Measurements from ENCODE around the gene NUP93.

NUP93 gene

DNA sequence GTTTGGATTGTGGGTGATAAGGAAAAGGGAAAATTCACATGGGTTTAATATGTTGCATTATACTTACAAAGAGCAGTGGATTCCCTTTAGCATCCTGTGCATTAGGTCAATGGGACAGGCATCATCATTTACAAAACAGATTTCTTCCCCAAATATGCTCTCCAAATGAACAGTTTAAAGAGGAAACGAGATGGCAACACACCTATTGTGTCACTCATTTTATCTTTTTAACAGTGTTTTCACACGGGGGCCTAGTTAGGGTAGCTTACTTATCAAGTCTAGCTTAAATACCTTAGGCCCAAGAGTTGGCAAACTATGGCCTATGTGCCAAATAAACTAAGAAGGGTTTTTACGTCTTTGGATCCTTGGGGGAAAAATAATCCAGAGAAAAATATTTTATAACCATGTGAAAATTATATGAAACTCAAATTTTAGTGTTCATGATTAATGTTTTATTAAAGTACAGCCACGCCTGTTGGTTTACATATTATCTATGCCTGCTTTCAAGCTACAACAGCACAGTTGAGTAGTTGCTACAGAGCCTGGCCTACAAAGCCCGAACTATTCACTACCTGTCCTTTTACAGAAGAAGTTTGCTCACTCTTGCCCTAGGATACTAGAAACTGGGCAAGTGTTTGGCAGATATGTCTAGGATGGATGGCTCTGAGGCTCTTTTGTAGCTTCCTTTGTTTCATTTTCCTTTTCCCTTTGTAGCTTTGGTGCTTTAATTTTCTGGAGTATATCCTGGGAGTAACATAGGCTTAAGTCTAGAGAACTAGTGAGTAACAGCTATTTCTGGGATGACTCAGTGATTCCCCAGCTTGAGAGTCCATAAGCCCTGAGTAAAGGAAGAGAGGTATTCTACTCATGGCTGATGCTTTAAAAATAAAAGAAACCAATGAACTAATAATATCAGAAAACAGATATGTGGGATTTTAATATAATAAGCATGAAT, 12.4 kb downstream of the NUP93 start:
- H3K4me3 ChIP-seq (ENCODE audit: low read length): no peak overlapping the region

DNA sequence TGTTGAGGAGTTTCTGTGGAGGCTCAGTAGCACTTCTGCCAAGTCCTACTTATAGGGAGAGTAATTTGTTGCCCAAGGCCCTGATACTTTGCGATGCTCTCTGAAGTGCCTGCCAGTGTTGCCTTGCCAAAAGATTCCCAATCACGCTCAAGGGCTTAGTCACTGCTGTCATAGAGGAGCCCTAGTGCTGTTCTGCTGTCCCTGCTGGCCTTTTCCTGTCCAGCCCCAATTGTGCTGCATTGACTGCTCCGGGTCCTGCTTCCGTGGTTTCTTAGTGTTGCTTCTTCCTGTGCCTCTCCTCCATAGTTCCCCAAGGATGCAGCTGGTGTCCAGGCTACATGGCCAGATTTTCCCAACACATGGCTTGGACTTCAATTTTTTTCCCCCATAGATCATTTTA, 13.9 kb downstream of the NUP93 start:
- Histone ChIP-seq H3K9me3 (replicated peaks; ENCODE audit: insufficient read depth, low read length) (no peaks in the 10 kb centered on the region), H3F3A (ENCODE audit: insufficient read depth, low read length) (no peaks in the 10 kb centered on the region; the same call in 1 of the 2 replicates), H4K20me1 (ENCODE audit: insufficient read depth, low read length) (no peaks in the 10 kb centered on the region), H3K4me3 (ENCODE audit: low read length) (no peak overlapping the region), H2AFZ (ENCODE audit: low read length) (no peak overlapping the region), H3K27ac (ENCODE audit: low read length) (no peak overlapping the region), H3K27me3 (replicated peaks; ENCODE audit: insufficient read depth, low read length) (no peaks in the 10 kb centered on the region), H3K4me1 (ENCODE audit: low read length) (no peaks in the 10 kb centered on the region), H3K79me2 (ENCODE audit: low read length) (peaks cover 43% of the 10 kb centered on the region), H3K9ac (ENCODE audit: low read length) (no peak overlapping the region), H3K9me2 (replicated peaks; ENCODE audit: insufficient read depth, low read length) (no peaks in the 10 kb centered on the region), H3K36me3 (replicated peaks; ENCODE audit: insufficient read depth, low read length) (no peaks in the 10 kb centered on the region), H3K4me2 (ENCODE audit: low read depth, low read length) (no peak overlapping the region)
- TF ChIP-seq, protein P1, sequence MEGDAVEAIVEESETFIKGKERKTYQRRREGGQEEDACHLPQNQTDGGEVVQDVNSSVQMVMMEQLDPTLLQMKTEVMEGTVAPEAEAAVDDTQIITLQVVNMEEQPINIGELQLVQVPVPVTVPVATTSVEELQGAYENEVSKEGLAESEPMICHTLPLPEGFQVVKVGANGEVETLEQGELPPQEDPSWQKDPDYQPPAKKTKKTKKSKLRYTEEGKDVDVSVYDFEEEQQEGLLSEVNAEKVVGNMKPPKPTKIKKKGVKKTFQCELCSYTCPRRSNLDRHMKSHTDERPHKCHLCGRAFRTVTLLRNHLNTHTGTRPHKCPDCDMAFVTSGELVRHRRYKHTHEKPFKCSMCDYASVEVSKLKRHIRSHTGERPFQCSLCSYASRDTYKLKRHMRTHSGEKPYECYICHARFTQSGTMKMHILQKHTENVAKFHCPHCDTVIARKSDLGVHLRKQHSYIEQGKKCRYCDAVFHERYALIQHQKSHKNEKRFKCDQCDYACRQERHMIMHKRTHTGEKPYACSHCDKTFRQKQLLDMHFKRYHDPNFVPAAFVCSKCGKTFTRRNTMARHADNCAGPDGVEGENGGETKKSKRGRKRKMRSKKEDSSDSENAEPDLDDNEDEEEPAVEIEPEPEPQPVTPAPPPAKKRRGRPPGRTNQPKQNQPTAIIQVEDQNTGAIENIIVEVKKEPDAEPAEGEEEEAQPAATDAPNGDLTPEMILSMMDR (IDR thresholded peaks at IDR 0.05; ENCODE audit: low read length): no peak
- TF ChIP-seq EZH2 (optimal IDR thresholded peaks at IDR 0.05; ENCODE audit: low read depth, low read length) (no peak), EZH2phosphoT487 (IDR thresholded peaks at IDR 0.05; ENCODE audit: low read length) (no peak)
- no peak for DNase-seq

More for the DNA sequence above, 12.4 kb downstream of the NUP93 start:
- Histone ChIP-seq H3K4me1 (ENCODE audit: low read length) (no peaks in the 10 kb centered on the region), H3K9me3 (replicated peaks; ENCODE audit: insufficient read depth, low read length) (no peaks in the 10 kb centered on the region), H3K4me2 (ENCODE audit: low read depth, low read length) (no peak overlapping the region), H3K9me2 (replicated peaks; ENCODE audit: insufficient read depth, low read length) (no peaks in the 10 kb centered on the region), H3K27me3 (replicated peaks; ENCODE audit: insufficient read depth, low read length) (no peaks in the 10 kb centered on the region), H2AFZ (ENCODE audit: low read length) (no peak overlapping the region), H4K20me1 (ENCODE audit: insufficient read depth, low read length) (no peaks in the 10 kb centered on the region), H3K79me2 (ENCODE audit: low read length) (peaks cover 43% of the 10 kb centered on the region), H3K36me3 (replicated peaks; ENCODE audit: insufficient read depth, low read length) (no peaks in the 10 kb centered on the region), H3K27ac (ENCODE audit: low read length) (no peak overlapping the region), H3F3A (ENCODE audit: insufficient read depth, low read length) (no peaks in the 10 kb centered on the region; the same call in 1 of the 2 replicates), H3K9ac (ENCODE audit: low read length) (no peak overlapping the region)
- TF ChIP-seq, protein P1 (IDR thresholded peaks at IDR 0.05; ENCODE audit: low read length): no peak
- no peak for TF ChIP-seq EZH2phosphoT487 (IDR thresholded peaks at IDR 0.05; ENCODE audit: low read length)
- TF ChIP-seq EZH2 (optimal IDR thresholded peaks at IDR 0.05; ENCODE audit: low read depth, low read length): no peak
- DNase-seq: no peak

DNA sequence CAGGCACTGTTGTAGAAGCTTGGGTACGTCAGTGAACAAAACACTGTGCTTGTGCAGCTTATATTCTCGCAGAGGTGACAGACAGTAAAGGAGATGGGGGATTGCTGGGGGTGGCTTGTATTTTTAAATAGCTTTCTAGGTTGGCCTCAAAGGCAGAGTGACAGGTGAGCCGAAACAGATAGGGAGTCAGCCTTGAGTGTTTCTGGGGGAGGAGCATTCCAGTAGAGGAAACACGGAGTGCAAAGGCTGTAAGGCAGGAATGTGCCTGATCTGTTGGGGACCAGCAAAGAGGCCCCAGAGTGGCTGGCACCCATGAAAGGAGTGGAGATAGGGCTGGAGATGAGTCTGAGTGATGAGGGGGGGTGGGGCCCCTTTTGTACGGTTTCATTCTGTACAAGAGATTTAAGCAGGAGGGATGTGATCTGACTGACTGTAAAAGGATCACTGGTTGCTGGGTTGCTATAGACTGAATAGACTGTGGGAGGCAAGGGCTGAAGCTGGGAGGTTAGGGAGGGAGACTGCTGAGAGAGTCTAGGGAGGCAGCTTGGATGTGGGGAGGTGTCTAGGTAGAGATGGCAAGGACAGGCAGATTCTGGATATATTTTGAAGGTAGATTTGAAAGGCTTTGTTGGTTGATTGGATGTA, 15.2 kb downstream of the NUP93 start:
- H3K9me3 ChIP-seq (replicated peaks; ENCODE audit: insufficient read depth, low read length): no peaks in the 10 kb centered on the region
- H3K79me2 ChIP-seq (ENCODE audit: low read length): peaks cover 43% of the 10 kb centered on the region
- H4K20me1 ChIP-seq (ENCODE audit: insufficient read depth, low read length): no peaks in the 10 kb centered on the region
- H2AFZ ChIP-seq (ENCODE audit: low read length): no peak overlapping the region
- no peaks in the 10 kb centered on the region; the same call in 1 of the 2 replicates for H3F3A ChIP-seq (ENCODE audit: insufficient read depth, low read length)
- H3K4me3 ChIP-seq (ENCODE audit: low read length): no peak overlapping the region
- no peak overlapping the region for H3K27ac ChIP-seq (ENCODE audit: low read length)
- no peaks in the 10 kb centered on the region for H3K9me2 ChIP-seq (replicated peaks; ENCODE audit: insufficient read depth, low read length)
- H3K9ac ChIP-seq (ENCODE audit: low read length): no peak overlapping the region
- 0 out of 2 replicates have a peak, but pooled peaks cover 6% of the 10 kb centered on the region for H3K36me3 ChIP-seq (replicated peaks; ENCODE audit: insufficient read depth, low read length)
- H3K4me1 ChIP-seq (ENCODE audit: low read length): no peaks in the 10 kb centered on the region
- no peak overlapping the region for H3K4me2 ChIP-seq (ENCODE audit: low read depth, low read length)
- TF ChIP-seq EZH2 (optimal IDR thresholded peaks at IDR 0.05; ENCODE audit: low read depth, low read length): no peak
- no peak for TF ChIP-seq EZH2phosphoT487 (IDR thresholded peaks at IDR 0.05; ENCODE audit: low read length)
- TF ChIP-seq, protein P1 (IDR thresholded peaks at IDR 0.05; ENCODE audit: low read length): no peak
- no peak for DNase-seq
- no peaks in the 10 kb centered on the region for H3K27me3 ChIP-seq (replicated peaks; ENCODE audit: insufficient read depth, low read length)

Data from MM.1S (cell line).